ENCODE results near the gene ESYT3.

DNA sequence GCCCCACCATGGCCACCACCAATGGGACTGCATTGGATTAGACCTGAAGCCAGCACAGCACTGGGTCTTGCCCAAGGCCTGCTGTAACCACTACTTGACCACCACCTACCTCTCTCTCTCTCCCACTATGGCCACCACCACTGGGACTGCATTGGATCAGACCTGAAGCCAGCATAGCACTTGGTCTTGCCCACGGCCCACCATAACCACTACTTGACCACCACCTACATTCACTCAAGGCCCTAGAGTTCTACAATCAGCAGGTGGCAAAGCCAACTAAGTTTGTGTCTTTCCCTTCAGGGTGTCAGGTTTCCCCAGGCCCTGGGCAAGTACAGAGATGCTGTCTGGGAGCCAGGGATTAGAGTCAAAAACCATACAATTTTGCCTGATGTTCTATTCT lies 57.6 kb downstream of the ESYT3 start:
- no peak for TF ChIP-seq POLR2A (IDR thresholded peaks at IDR 0.05)
- TF ChIP-seq, protein P1, sequence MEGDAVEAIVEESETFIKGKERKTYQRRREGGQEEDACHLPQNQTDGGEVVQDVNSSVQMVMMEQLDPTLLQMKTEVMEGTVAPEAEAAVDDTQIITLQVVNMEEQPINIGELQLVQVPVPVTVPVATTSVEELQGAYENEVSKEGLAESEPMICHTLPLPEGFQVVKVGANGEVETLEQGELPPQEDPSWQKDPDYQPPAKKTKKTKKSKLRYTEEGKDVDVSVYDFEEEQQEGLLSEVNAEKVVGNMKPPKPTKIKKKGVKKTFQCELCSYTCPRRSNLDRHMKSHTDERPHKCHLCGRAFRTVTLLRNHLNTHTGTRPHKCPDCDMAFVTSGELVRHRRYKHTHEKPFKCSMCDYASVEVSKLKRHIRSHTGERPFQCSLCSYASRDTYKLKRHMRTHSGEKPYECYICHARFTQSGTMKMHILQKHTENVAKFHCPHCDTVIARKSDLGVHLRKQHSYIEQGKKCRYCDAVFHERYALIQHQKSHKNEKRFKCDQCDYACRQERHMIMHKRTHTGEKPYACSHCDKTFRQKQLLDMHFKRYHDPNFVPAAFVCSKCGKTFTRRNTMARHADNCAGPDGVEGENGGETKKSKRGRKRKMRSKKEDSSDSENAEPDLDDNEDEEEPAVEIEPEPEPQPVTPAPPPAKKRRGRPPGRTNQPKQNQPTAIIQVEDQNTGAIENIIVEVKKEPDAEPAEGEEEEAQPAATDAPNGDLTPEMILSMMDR (IDR thresholded peaks at IDR 0.05): no peak
